ENCODE measurements around the gene CHD3. TPM values are rescaled to one million over a fixed set of nuclear protein-coding genes. Genes with fewer than 3 reads are reported as not detected.

The CHD3 gene
- total RNA-seq, 1 donor from 2014 or later, result 12.8 TPM

DNA sequence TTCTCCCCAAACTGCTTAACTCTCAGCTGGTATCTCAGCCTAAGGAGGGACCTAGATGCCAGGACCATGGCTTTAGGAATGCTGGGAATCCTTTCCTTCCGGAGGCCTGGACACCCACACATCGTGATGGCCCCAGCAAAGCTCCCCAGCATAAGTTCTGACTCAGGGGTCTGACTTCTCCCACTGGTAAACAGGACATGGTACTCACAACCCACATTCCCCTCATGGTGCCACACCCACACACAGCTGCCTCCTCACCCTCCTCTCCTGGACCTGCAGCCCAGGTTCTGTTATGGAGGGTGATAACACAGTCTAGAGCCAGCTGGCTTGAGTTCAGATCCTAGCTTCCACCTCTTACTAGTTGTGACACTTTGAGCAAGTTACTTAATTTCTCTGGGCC is 28.2 kb downstream of the CHD3 start:
- Mint-ChIP-seq H3K27me3 (ENCODE audit: insufficient read depth, low read depth) (peaks cover 11% of the 10 kb centered on the region), H3K4me1 (peaks cover 19% of the 10 kb centered on the region), H3K9me3 (no peaks in the 10 kb centered on the region), H3K27ac (peak overlapping the region; percentile 20), H3K4me3 (peak overlapping the region; percentile 83), H3K36me3 (no peaks in the 10 kb centered on the region)
- Histone ChIP-seq H3K9me3 (ENCODE audit: low read depth) (no peaks in the 10 kb centered on the region), H3K4me2 (no peak overlapping the region), H3K9ac (no peak overlapping the region), H4K20me1 (ENCODE audit: low read depth) (peaks cover 3% of the 10 kb centered on the region), H3F3A (ENCODE audit: low read depth) (peaks cover 22% of the 10 kb centered on the region), H3K4me3 (no peak overlapping the region), H3K36me3 (no peaks in the 10 kb centered on the region), H3K4me1 (peaks cover 4% of the 10 kb centered on the region), H3K27me3 (peaks cover 72% of the 10 kb centered on the region), H3K27ac (no peak overlapping the region), H2AFZ (replicated peaks) (no peak overlapping the region), H3K79me2 (ENCODE audit: low read depth) (no peaks in the 10 kb centered on the region)
- no peak for DNase-seq (ENCODE audit: low spot score)
- TF ChIP-seq EZH2phosphoT487 (IDR thresholded peaks at IDR 0.05) (no peak), EZH2 (IDR thresholded peaks at IDR 0.05) (no peak)
- TF ChIP-seq, protein P1, sequence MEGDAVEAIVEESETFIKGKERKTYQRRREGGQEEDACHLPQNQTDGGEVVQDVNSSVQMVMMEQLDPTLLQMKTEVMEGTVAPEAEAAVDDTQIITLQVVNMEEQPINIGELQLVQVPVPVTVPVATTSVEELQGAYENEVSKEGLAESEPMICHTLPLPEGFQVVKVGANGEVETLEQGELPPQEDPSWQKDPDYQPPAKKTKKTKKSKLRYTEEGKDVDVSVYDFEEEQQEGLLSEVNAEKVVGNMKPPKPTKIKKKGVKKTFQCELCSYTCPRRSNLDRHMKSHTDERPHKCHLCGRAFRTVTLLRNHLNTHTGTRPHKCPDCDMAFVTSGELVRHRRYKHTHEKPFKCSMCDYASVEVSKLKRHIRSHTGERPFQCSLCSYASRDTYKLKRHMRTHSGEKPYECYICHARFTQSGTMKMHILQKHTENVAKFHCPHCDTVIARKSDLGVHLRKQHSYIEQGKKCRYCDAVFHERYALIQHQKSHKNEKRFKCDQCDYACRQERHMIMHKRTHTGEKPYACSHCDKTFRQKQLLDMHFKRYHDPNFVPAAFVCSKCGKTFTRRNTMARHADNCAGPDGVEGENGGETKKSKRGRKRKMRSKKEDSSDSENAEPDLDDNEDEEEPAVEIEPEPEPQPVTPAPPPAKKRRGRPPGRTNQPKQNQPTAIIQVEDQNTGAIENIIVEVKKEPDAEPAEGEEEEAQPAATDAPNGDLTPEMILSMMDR (IDR thresholded peaks at IDR 0.05), result no peak

DNA sequence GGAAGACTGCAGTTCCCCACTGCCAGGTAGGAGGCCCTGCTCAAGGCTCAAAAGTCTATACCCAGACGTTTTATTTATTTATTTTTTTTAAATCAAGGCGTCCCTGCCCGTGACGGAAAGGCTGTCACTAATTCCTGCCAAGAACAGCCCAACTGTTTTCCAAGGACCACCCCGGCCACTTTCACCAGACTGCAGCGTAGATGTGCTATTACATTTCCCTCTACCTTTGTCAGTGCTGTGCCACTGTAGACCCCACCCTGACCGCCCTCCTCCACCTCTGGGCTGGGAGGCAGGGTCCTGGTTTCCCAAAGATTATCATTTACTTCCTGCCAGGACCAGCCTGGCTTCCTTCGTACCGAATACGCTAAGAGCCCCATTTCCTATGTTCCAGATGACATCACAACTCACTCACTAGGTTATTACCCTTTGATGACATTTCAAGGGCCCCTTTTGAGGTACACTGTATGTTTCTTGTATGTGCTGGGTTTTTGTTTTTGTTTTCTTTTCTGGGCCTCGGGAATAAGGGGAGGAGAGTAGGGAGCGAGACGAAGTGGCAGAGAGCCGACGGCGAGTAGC is 33.8 kb downstream of the CHD3 start:
- peaks cover 6% of the 10 kb centered on the region for H3K36me3 Mint-ChIP-seq
- peak overlapping the region; percentile 22 for H3K27ac Mint-ChIP-seq
- Histone ChIP-seq H3K4me3 (no peak overlapping the region), H3K9ac (no peak overlapping the region), H2AFZ (replicated peaks) (peak overlapping the region; percentile 84), H3F3A (ENCODE audit: low read depth) (peaks cover 14% of the 10 kb centered on the region), H3K27ac (no peak overlapping the region), H3K4me2 (peak overlapping the region; percentile 71), H3K9me3 (ENCODE audit: low read depth) (no peaks in the 10 kb centered on the region), H3K27me3 (peaks cover 87% of the 10 kb centered on the region), H3K79me2 (ENCODE audit: low read depth) (no peaks in the 10 kb centered on the region), H3K4me1 (peaks cover 4% of the 10 kb centered on the region), H3K36me3 (no peaks in the 10 kb centered on the region), H4K20me1 (ENCODE audit: low read depth) (no peaks in the 10 kb centered on the region)
- TF ChIP-seq EZH2phosphoT487 (IDR thresholded peaks at IDR 0.05) (no peak), EZH2 (IDR thresholded peaks at IDR 0.05) (no peak)
- TF ChIP-seq, protein P1 (IDR thresholded peaks at IDR 0.05), result no peak
- DNase-seq (ENCODE audit: low spot score), result no peak
- peaks cover 5% of the 10 kb centered on the region for H3K4me1 Mint-ChIP-seq
- H3K27me3 Mint-ChIP-seq (ENCODE audit: insufficient read depth, low read depth), result peaks cover 13% of the 10 kb centered on the region
- peak overlapping the region; percentile 43 for H3K4me3 Mint-ChIP-seq
- H3K9me3 Mint-ChIP-seq, result no peaks in the 10 kb centered on the region

DNA sequence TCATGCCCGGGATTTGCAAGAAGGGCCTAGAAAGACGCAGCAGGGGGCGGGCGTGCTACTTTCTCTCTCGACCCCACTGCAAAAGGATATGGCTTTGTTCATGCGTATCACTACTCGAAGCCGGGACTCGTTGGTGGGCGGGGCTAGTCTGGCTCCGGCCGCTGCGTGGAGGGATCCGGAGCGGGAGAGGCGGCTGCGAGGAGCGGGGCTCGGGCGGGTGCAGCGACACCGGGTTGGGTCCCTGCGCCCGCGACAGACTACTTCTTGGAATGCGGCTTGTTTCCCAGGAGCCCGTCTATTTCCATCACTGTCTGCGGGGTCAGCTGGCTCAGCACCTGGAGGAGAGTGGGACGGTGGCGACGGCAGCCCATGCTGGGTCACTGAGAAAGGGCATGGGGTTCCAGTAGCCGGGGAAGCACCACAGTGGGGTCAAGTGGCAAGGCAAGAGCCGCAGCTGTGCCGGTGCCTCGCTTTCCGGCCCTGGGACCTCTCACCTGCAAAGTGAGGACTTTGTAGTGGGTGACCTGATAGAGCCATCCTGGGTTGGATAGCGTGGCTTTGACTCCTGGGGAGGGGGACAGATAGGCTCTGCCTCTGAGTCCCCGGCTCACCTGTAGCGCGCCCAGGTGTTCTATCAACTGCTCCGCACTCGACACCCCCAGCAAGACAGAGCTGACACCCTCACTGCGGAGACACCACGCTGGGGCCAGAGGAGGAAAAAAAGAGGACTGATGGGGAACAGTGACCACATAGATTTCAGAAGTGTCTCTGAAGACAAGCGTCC is 34.4 kb downstream of the CHD3 start:
- Mint-ChIP-seq H3K9me3 (no peaks in the 10 kb centered on the region), H3K36me3 (peaks cover 8% of the 10 kb centered on the region), H3K27me3 (ENCODE audit: insufficient read depth, low read depth) (peaks cover 11% of the 10 kb centered on the region), H3K4me1 (peaks cover 7% of the 10 kb centered on the region), H3K4me3 (peak overlapping the region; percentile 43), H3K27ac (peak overlapping the region; percentile 22)
- TF ChIP-seq EZH2phosphoT487 (IDR thresholded peaks at IDR 0.05) (peak; percentile 62), EZH2 (IDR thresholded peaks at IDR 0.05) (peak; percentile 73)
- TF ChIP-seq, protein P1 (IDR thresholded peaks at IDR 0.05), result no peak
- H2AFZ ChIP-seq (replicated peaks), result peak overlapping the region; percentile 84
- H3K27ac ChIP-seq, result no peak overlapping the region
- H3K4me3 ChIP-seq, result no peak overlapping the region
- no peaks in the 10 kb centered on the region for H3K9me3 ChIP-seq (ENCODE audit: low read depth)
- peaks cover 14% of the 10 kb centered on the region for H3F3A ChIP-seq (ENCODE audit: low read depth)
- no peaks in the 10 kb centered on the region for H4K20me1 ChIP-seq (ENCODE audit: low read depth)
- DNase-seq (ENCODE audit: low spot score), result peak; percentile 90
- peak overlapping the region; percentile 71 for H3K4me2 ChIP-seq
- H3K9ac ChIP-seq, result no peak overlapping the region
- H3K79me2 ChIP-seq (ENCODE audit: low read depth), result no peaks in the 10 kb centered on the region
- H3K36me3 ChIP-seq, result no peaks in the 10 kb centered on the region
- H3K27me3 ChIP-seq, result peaks cover 87% of the 10 kb centered on the region
- peaks cover 4% of the 10 kb centered on the region for H3K4me1 ChIP-seq
